Thoracic aorta (tissue), 2 donors: ENCODE data around the gene PACSIN1. TPM values are rescaled to one million over a fixed set of nuclear protein-coding genes. Genes with fewer than 3 reads are reported as not detected.

Experiments used
- ATAC-seq: fragments of 150-250 bp; one replicate; pipeline ENCODE4 v1.8.0; 2017; ENCODE audit warnings: low read depth; ENCODE audit not compliant: insufficient number of reproducible peaks, low FRiP score
- DNase-seq: peaks from one replicate; pipeline ENCODE4 v3.0.0-alpha.2; 2020; ENCODE audit warnings: low spot score
- H3K27ac ChIP-seq, 2 donors: fragments of 200-600 bp; sonication (generic); 1 replicate in 1 of 2; 2 replicates in 1 of 2; pipeline ENCODE4 v1.5.1; 2016; ENCODE audit warnings: mild to moderate bottlenecking in 2 of 2, moderate library complexity in 2 of 2
- H3K27me3 ChIP-seq: fragments of 200-600 bp; sonication (generic); replicated peaks from 2 replicates; pipeline ENCODE4 v1.6.0; 2016; ENCODE audit warnings: mild to moderate bottlenecking; ENCODE audit not compliant: insufficient read depth
- H3K36me3 ChIP-seq: fragments of 200-600 bp; sonication (generic); one replicate; pipeline ENCODE4 v1.5.1; 2016
- H3K4me1 ChIP-seq, 2 donors: fragments of 200-600 bp; sonication (generic); 1 replicate in 1 of 2; 2 replicates in 1 of 2; pipeline versions ENCODE4 v1.5.1 to v1.6.0; 2016; ENCODE audit warnings: low read depth in 2 of 2, mild to moderate bottlenecking in 1 of 2; ENCODE audit not compliant: control insufficient read depth in 1 of 2
- H3K4me3 ChIP-seq: fragments of 200-600 bp; sonication (generic); 2 replicates; pipeline ENCODE4 v1.5.1; 2016; ENCODE audit warnings: mild to moderate bottlenecking
- H3K9me3 ChIP-seq: fragments of 200-600 bp; sonication (generic); 2 replicates; pipeline ENCODE4 v1.5.1; 2016
- CTCF ChIP-seq: fragments of 200-600 bp; sonication (generic); IDR thresholded peaks from one replicate; pipeline ENCODE4 v1.5.1; 2019; ENCODE audit warnings: antibody characterized with exemption
- total RNA-seq, 2 donors: library from RNA; depleted of rRNA; stranded (reverse); fragments of >200 nt; gene quantifications; one replicate each; pipeline versions ENCODE4 v1.1.0 to v1.2.3, GENCODE V29; 2016

PACSIN1 gene
- total RNA-seq, 2 donors from 2014 or later: 0.14 TPM; not detected in 1

- Histone ChIP-seq H3K27ac (no peak overlapping the region), H3K27me3 (no peaks in the 10 kb centered on the region), H3K36me3 (no peaks in the 10 kb centered on the region), H3K9me3 (no peaks in the 10 kb centered on the region), H3K4me3 (no peak overlapping the region), H3K4me1 (no peaks in the 10 kb centered on the region)
- DNase-seq (no peak), ATAC-seq (no peak)
- no peak for TF ChIP-seq CTCF
These were observed 20.5 kb upstream of the PACSIN1 start for GRCh38 chr6:34445313-34445860.

- no peak overlapping the region for H3K4me3 ChIP-seq
- DNase-seq: no peak
- no peaks in the 10 kb centered on the region for H3K27me3 ChIP-seq
- H3K36me3 ChIP-seq: no peaks in the 10 kb centered on the region
- no peak overlapping the region for H3K27ac ChIP-seq
- no peak for TF ChIP-seq CTCF
- no peak for ATAC-seq
- no peaks in the 10 kb centered on the region for H3K4me1 ChIP-seq
- no peaks in the 10 kb centered on the region for H3K9me3 ChIP-seq
These were observed 18.5 kb upstream of the PACSIN1 start for GRCh38 chr6:34447386-34447785.

GRCh38 chr6:34447910-34448309 lies 18.0 kb upstream of the PACSIN1 start:
- H3K27me3 ChIP-seq: no peaks in the 10 kb centered on the region
- H3K36me3 ChIP-seq: no peaks in the 10 kb centered on the region
- DNase-seq (no peak), ATAC-seq (no peak)
- H3K9me3 ChIP-seq: no peaks in the 10 kb centered on the region
- no peak overlapping the region for H3K27ac ChIP-seq
- no peak overlapping the region for H3K4me3 ChIP-seq
- no peak for TF ChIP-seq CTCF
- no peaks in the 10 kb centered on the region for H3K4me1 ChIP-seq

GRCh38 chr6:34451192-34451591 lies 14.7 kb upstream of the PACSIN1 start:
- no peaks in the 10 kb centered on the region for H3K9me3 ChIP-seq
- H3K4me1 ChIP-seq: no peaks in the 10 kb centered on the region
- TF ChIP-seq CTCF: no peak
- no peak overlapping the region for H3K4me3 ChIP-seq
- H3K36me3 ChIP-seq: no peaks in the 10 kb centered on the region
- H3K27ac ChIP-seq: no peak overlapping the region
- no peaks in the 10 kb centered on the region for H3K27me3 ChIP-seq
- ATAC-seq: no peak
- no peak for DNase-seq

- H3K4me3 ChIP-seq: no peak overlapping the region
These were observed 10.0 kb upstream of the PACSIN1 start for GRCh38 chr6:34455831-34456230.

More at GRCh38 chr6:34455831-34456230, 10.0 kb upstream of the PACSIN1 start:
- DNase-seq (no peak), ATAC-seq (no peak)
- no peaks in the 10 kb centered on the region for H3K36me3 ChIP-seq
- H3K9me3 ChIP-seq: no peaks in the 10 kb centered on the region
- no peaks in the 10 kb centered on the region for H3K4me1 ChIP-seq
- TF ChIP-seq CTCF: no peak
- no peaks in the 10 kb centered on the region for H3K27me3 ChIP-seq
- no peak overlapping the region for H3K27ac ChIP-seq
